Measurements from ENCODE around the gene CHKA. TPM values are rescaled to one million over a fixed set of nuclear protein-coding genes. Genes with fewer than 3 reads are reported as not detected.

CHKA gene
- total RNA-seq, 6 experiments from 2014 or later, result 6.8 to 9.2 (median 7.8) TPM

- Mint-ChIP-seq H3K4me3 (peak overlapping the region; percentile 84), H3K27me3 (ENCODE audit: insufficient read depth) (no peaks in the 10 kb centered on the region), H3K9me3 (no peaks in the 10 kb centered on the region), H3K27ac (no peak overlapping the region; the same call in 1 of the 2 replicates), H3K4me1 (ENCODE audit: low read depth) (peaks cover 21% of the 10 kb centered on the region), H3K36me3 (ENCODE audit: low read depth) (no peaks in the 10 kb centered on the region)
- no peak for DNase-seq
- no peak for TF ChIP-seq CTCF (IDR thresholded peaks at IDR 0.05)
Measured at GRCh38 chr11:68002938-68003845, 118.0 kb downstream of the CHKA start.

Small RNAs within 50 kb of the gene (microRNA-seq; reads per million reads assigned to microRNA genes)
- not detected for gene MIR4691
- gene MIR6753, result not detected
- 4.6 reads per million for gene MIR7113

Other genes with a start within 250 kb of the CHKA start
- 10 to 100 TPM; 17.2 to 23.0 (median 19.9) TPM for gene UNC93B1, start 117.3 kb downstream of the CHKA start, total RNA-seq (2021; fragmentation: NEBNext Ultra II Directional; extraction: Animal tissue kit (Norgen Biotek cat#: 25700))
- 10 to 100 TPM; 29.5 to 47.4 (median 43.4) TPM for gene ALDH3B1, start 111.1 kb downstream of the CHKA start, total RNA-seq (2021; fragmentation: NEBNext Ultra II Directional; extraction: Animal tissue kit (Norgen Biotek cat#: 25700))
- gene NDUFS8, start 90.7 kb downstream of the CHKA start, total RNA-seq (2021; fragmentation: NEBNext Ultra II Directional; extraction: Animal tissue kit (Norgen Biotek cat#: 25700)), result 100 to 1,000 TPM; 221 to 236 (median 223) TPM
- 100 to 1,000 TPM; 113 to 150 (median 131) TPM for gene TCIRG1, start 82.4 kb downstream of the CHKA start, total RNA-seq (2021; fragmentation: NEBNext Ultra II Directional; extraction: Animal tissue kit (Norgen Biotek cat#: 25700))
- 10 to 100 TPM; 20.3 to 23.7 (median 22.4) TPM for gene KMT5B, start 91.9 kb upstream of the CHKA start, total RNA-seq (2021; fragmentation: NEBNext Ultra II Directional; extraction: Animal tissue kit (Norgen Biotek cat#: 25700))
- 100 to 1,000 TPM in 3 of 6 experiments, 10 to 100 TPM in 3; 88.4 to 126 (median 101) TPM for gene C11orf24, start 150.6 kb upstream of the CHKA start, total RNA-seq (2021; fragmentation: NEBNext Ultra II Directional; extraction: Animal tissue kit (Norgen Biotek cat#: 25700))
- 10 to 100 TPM in 2 of 6 experiments, 1 to 10 TPM in 4; 2.5 to 14.9 (median 3.8) TPM for gene LRP5, start 191.2 kb upstream of the CHKA start, total RNA-seq (2021; fragmentation: NEBNext Ultra II Directional; extraction: Animal tissue kit (Norgen Biotek cat#: 25700))

Data from HFFc6 (cell line).